Adipose tissue (tissue), 3 donors: ENCODE data around the gene MMADHC. TPM values are rescaled to one million over a fixed set of nuclear protein-coding genes. Genes with fewer than 3 reads are reported as not detected.

Source experiments
- H3K27ac ChIP-seq: one replicate; pipeline ENCODE4 v1.5.1; 2013; ENCODE audit warnings: low read depth, low read length
- WGBS, 3 donors: extraction: QIAGEN DNeasy Blood & Tissue Kit; methylation state at CpG; one replicate each; pipeline ENCODE4 v1.1.7; 2013; 5-methylcytosine and 5-hydroxymethylcytosine counted together
- polyA plus RNA-seq, 3 donors: library from polyadenylated mRNA; stranded (reverse); fragments of 200-250 nt; gene quantifications; one replicate each; pipeline ENCODE4 v1.2.3, GENCODE V29; 2013
- donor health status: healthy with polysubstance abuse.
- donor health status: Bipolar disorder and iron deficiency.
- donor health status: healthy.

The MMADHC gene
- polyA plus RNA-seq, 3 donors = 71.3 to 90.1 (median 74.8) TPM

DNA sequence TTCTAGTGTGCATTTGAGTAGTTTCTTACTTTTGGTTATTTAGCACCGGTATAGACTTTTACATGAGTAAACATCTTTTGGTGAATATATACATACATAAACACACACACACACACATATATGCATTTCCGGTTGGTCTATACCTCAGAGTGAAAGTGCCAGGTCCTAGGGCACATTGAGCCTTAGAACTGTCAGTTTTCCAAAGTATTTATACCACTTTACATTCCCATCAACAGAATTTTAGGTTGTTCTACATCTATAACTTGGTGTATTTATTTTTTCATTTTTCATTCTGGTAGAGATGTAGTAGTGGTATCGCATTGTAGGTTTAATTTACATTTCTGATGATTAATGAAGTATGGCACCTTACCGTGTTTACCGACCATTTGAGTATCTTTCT lies 22.6 kb downstream of the MMADHC start:
- no peak overlapping the region for H3K27ac ChIP-seq
- WGBS, 3 donors = 64 to 88% (median 87%) methylated on average over 5 of the region's 5 CpGs

DNA sequence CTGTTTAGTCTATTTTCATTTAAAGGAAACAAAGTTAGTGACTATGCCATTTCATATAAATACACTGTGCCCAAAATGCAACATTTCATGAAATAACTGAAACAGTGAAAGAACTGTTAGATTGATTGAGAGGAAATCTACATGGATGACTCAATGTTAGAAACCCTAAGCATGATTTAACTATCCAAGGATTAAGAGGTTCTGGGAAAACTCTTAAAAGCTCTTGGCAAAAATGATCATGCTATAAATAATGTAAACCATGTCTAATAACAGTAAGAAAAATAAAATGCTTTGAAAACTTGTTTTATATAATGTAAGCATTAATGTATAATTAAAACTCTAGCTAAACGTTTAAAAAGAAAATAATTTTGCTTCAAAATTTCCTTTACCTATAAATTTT lies 23.5 kb downstream of the MMADHC start:
- H3K27ac ChIP-seq = no peak overlapping the region
- WGBS, 3 donors = 41 to 52% (median 47%) methylated on average over 1 of the region's 1 CpG

DNA sequence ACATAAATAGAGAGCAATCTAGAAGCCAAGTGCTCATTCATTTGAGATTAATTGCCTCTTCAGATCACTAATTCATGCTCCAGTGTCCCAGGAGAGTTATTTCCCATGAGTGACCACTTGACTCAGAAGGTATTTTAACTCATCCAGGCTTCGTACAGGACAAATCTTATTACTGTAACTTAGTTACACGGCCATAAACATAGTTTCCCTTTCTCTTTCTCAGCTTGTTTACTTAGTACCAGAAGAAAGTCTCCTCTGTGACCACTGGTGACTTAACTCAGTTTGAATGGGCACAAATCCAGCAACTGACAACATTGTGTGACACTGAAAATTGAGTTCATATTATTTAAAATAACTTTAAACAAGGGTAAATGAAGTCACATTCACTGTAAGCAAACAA lies 25.3 kb downstream of the MMADHC start:
- 9 to 34% (median 28%) methylated on average over 2 of the region's 2 CpGs for WGBS, 3 donors
- no peak overlapping the region for H3K27ac ChIP-seq

DNA sequence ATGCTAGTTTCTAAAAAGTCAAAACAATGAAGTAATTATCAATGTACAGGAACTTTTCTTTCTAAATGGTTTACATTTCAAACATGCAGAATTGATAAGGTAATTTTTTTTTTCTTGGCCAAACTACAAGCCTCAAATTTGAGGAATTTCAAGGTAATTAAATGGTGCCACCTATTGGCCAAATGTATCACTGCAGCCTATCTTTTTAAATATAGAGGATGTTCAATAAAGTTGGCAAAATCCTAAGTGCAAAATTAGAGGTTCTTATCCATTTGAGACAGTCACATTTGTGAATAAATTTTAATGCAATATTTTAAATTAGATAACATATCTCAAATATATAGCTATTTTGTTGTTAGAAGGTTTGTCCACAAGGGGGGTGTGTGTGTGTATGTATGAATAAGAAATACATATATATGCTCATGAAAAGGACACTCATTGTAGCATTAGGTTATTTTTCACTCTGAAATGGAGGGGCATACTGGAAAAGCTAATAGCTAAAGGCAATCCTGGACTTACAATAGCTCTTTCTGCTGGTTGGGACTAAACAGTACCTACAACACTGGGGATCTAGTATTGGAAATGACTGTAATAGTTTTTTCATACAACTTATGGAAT lies 26.2 kb downstream of the MMADHC start:
- H3K27ac ChIP-seq = no peak overlapping the region

DNA sequence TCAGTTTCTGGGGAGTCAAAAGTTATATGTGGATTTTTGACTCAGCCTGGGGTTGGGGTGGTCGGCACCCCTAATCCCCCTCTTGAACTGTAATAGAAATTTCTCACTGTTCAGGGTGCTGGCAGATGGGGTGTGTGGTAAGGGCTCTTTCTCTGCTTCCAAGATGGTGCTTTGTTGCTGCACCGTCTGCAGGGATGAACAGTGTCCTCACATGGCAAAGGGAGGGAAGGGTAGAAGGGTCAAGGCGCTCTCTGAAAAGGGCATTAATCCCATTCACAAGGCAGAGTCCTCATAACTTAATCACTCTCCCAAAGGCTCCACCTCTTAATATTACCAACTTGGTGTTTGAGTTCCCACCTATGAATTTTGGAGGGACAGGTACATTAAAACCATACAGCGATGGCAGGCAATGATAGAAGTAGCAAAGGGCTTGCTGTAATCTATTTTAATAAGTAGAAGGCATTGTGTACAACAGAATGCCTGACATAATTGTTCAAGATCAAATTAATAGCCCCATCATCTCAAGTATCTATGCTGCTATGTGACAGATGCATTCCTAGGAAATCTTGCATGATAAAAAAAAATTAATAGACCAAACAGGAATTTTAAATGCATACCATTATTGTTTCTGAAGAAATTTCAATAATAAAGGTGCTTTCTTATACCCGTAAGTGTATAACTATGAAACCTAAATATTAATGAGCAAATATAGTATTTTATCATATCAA lies 28.1 kb downstream of the MMADHC start:
- WGBS, 3 donors = 84 to 92% (median 89%) methylated on average over 5 of the region's 5 CpGs
- no peak overlapping the region for H3K27ac ChIP-seq

DNA sequence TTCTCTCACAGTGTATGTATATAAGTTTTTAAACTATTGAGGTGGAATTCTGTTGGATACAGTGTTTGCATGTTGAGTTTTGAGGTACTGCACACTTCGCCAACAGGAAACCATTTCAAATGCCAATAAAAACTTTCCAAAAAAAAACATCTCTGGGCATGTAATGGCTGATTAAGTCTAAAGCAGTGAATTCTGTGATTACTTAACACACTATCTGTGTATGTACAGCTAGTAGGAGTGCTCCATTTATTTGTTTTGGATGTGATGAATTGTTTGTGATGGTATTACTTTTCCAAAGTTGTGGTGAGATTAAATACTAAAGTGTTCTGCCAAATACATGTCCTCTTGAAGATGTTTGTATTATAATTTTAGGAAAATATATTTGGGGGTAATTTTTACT lies 31.1 kb downstream of the MMADHC start:
- WGBS, 3 donors = 72 to 77% (median 72%) methylated on average over 1 of the region's 1 CpG
- no peak overlapping the region for H3K27ac ChIP-seq

DNA sequence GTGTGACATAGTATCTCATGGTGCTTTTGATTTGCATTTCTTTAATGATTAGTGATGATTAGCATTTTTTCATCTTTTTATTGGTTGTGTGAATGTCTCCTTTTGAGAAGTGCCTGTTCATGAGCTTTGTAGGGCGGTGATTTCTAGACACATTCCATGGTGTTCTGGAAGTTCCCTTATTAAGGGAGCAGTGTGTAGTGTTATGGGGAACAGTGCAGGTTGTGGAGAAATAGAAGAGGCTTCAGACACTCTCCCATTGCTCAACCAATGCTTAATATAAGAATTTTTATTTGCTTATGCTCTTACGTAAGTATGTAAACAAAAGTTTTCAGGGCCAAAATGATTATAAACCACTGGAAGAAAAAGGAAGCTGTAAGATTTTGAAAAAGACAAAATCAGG lies 34.7 kb downstream of the MMADHC start:
- H3K27ac ChIP-seq = no peak overlapping the region
- WGBS, 3 donors = 67 to 80% (median 78%) methylated on average over 2 of the region's 2 CpGs

DNA sequence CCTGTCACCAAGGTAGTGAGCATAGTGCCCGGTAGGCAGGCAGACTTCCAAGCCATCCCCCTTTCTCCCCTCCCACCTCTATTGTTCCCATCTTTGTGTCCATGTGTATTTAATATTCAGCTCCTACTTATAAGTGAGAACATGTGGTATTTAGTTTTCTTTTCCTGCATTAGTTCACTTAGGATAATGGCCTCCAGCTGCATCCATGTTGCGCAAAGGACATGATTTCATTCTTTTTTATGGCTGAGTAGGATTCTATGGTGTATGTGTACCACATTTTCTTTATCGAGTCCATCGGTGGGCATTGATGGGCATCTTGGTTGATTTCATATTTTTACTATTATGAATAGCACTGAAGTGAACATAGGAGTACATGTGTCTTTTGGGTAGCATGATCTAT lies 35.3 kb downstream of the MMADHC start:
- H3K27ac ChIP-seq = no peak overlapping the region
- WGBS, 3 donors = 92 to 96% (median 95%) methylated on average over 4 of the region's 4 CpGs

DNA sequence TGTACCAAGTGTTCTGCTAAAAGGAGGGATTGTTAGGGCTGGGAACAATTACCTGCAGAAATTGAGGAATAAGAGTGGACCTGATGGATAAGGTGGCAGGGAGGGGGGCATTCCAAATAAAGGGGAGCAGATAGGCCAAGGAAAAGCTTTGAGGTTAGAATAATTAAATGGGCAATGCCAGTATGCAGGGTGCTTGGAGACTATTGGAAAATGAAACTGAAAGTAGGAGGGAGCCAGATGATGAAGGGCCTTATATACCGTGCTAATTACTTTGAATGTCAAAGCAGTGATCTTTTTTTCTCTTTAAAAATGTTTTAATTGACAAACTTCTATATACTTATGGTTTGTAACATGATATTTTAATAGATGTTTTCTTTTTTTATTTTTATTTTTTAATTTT lies 42.9 kb downstream of the MMADHC start:
- 41 to 82% (median 53%) methylated on average over 1 of the region's 1 CpG for WGBS, 3 donors
- H3K27ac ChIP-seq = no peak overlapping the region

DNA sequence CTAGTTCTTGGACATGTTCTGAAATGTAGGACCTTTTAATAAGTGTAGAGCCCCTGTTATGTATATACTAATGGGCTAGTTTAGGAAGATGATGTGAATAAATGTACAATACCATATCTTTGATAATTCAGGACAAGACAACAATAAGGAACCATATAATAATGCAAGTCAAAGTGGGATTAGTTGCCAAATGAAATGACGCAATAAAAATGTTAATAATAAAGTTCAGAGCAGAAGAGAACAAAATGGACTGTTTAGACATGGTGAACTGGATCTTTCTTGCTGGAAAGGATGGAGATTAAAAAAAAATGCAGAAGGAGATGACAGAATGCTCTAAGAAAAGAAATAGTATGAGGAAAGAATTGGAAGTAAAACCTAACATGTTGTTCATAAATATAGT lies 43.7 kb downstream of the MMADHC start:
- H3K27ac ChIP-seq = no peak overlapping the region
- WGBS, 3 donors = 83 to 91% (median 90%) methylated on average over 1 of the region's 1 CpG

DNA sequence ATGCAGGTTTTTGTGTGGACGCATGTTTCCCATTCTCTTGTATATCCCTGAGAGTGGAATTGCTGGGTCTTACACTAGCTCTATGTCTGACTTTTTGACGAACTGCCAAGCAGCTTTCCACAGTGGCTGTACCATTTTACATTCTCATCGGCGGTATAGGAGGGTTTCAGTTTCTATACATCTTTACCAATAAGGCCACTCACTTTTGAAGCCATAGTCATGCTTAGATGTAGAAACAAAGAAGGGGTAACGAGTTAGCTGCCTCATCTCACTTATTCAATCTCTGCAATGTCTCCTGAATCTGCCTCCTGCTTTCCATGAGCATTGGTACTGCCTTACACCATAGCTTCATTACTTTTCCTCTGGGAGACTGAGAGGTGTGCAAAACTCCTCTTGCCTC lies 47.4 kb downstream of the MMADHC start:
- H3K27ac ChIP-seq = no peak overlapping the region
- WGBS, 3 donors = 88 to 91% (median 90%) methylated on average over 5 of the region's 5 CpGs

DNA sequence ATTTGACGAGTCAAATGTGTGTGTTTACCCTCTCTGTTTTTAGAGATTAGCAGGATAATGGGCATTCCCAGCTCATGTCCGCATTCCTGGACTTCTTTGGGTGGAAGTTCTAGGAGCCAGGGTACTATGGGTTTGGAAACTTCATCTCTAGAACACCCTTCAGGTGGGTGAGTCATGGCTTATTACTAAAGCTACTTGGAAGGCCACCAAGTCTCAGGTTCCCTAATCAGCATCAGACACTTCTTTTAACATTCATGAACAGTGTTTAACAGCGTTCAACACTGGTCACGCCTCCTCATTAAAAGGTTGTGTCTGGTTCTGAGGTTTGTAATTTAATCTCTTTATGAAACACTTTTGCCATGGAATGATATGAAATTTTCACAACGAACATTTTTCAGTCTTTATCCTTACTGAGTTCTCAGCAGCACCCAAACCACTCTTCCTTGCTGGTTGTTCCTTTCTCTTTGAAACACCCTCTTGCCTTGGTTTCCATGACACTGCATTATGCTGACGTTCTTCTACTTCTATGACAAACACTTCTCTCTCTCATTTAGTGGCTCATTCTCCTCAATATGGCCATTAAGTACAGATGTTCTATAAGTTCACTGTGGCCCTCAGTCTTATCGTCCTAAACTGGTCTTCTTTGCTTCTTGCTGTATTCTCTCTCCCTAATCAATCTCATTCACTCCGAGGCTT lies 49.3 kb downstream of the MMADHC start:
- H3K27ac ChIP-seq = no peak overlapping the region
- 67 to 81% (median 70%) methylated on average over 8 of the region's 8 CpGs for WGBS, 3 donors

DNA sequence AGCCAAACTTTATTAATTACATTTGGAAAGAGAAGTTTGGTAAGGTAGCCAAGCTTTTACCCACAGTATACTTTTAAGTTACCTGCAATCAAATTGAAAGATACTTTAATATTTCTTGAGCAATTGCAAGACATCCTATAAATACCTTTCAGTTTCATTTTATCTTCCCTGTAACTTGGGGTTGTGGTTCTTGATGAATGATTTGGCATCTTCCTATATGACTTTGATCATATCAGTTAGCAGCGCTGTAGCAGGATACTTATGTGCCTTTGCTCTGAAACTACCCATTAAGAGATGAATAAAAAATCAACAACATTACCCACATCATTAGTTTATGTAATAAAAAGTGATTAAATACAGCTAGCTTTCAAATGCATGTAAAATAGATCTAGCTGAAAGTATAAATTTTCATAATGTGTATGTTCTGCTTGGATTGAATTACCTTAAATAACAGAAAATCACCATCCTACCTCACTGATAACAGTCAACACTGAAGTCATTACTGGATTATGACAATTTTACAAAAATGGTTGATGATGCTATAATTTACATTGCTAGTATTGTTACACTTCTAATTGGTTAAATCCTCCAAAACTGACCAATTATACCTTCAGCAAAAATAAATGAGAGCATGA lies 50.4 kb downstream of the MMADHC start:
- H3K27ac ChIP-seq = no peak overlapping the region
- WGBS, 3 donors = 0 to 29% (median 0%) methylated on average over 1 of the region's 1 CpG

DNA sequence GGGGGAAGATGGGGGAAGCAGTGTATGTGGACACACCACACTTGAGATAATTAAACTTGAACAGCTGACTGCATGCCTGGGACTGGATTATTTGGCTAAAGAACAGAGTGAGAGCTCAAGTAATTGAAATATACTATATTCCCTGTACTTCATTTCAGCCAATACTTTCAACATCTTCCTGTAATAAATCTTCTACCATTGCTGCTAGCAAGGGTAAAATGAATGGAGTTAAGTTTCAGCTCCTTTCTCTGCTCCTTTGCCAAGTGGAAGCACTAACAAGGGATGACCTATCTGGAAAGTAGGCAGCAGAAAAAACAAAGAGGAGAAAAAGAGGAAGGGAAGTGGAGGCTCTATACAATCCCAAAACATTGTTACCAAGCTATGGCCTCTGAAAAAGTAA lies 50.9 kb downstream of the MMADHC start:
- no peak overlapping the region for H3K27ac ChIP-seq

DNA sequence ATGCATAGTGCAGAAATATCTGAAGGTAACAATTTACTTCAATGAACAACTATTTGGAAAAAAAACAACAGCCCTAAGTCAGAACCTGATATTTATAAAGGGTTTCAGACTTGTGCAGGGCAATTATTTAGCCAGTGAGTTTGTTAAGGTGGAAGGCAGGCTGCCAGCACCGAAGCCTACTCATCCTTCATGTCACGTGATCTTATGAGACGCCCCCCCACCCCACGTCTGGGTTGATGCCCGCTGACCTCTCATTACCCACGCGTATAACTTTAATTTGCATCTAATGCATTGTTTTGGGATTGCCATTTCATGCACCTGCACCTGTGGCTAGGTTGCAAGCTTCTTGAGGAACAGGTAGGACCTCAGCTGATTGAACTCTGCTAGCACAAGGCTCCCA lies 52.9 kb downstream of the MMADHC start:
- WGBS, 3 donors = 76 to 87% (median 80%) methylated on average over 7 of the region's 7 CpGs
- no peak overlapping the region for H3K27ac ChIP-seq

DNA sequence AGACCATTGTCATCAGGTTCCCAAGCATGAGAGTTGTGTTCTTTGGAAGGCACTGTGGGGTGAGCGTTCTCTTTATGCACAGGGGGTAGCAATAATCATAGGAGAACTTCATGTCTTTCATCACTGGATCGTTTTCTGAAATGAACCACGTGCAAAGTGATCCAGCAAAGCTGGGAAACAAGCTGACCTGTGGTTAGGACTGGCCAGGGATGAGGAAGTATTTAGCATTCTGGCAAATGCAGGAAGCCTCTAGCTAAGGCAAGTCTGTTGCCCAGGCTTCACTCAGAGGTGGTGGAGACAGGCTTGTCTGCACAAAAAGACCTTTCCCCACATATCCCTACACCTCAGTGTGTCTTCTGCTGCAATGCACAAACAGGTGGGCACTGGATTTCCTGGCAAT lies 58.6 kb downstream of the MMADHC start:
- no peak overlapping the region for H3K27ac ChIP-seq
- WGBS, 3 donors = 48 to 53% (median 49%) methylated on average over 3 of the region's 3 CpGs

DNA sequence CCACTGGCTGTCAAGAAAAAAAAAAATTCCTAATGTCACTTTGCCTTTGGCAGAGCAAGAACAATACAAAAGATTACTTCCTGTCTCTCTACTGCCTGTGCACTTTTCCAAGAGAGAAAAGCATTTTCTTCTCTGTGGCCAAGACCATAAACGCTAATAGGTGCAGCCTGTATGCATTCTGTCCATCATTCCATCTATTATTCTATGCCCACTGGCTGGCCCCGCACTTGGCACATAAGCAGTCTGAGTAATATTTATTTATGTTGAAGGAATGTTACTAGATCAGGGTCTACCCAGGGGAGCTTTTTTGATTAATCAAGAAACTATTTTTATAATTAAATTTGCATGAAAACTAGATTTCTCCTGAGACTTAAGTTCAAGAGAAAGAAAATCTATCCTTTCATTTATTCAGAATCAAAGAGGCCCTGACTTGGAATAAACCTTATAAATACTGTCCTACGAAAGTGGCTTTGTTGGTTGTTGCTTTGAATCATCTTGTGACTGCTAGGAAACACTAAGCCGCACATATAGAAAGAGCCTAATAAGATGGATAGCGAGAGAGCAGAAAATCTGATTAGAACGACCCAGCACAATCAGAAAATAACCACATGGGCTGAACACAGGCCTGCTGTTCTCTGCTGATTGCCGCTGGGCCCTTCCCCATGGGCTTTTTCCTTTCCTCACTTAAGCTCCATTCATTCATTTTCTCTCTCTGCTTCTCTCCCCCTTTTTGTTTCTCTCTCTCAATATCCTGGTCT lies 59.4 kb downstream of the MMADHC start:
- WGBS, 3 donors = 78 to 89% (median 83%) methylated on average over 7 of the region's 7 CpGs
- no peak overlapping the region for H3K27ac ChIP-seq

DNA sequence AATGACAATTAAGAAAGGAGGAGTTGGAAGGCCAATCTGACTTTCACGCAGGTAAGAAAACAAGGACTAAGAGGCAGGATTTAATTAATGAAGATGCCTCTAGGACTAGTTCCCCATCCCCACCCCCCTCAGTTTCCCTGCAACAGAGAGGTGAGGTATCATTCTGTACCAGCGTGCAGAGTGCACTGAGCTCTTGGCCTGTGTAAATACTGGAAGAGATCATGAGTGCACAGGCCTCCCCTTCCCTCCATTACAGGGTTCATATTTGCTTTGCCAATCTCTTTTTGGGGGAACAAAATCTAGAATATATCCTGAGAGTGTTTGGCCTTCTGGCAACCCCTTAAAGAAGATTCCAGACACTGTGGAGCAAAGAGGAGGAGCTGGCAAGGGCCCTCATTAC lies 60.9 kb downstream of the MMADHC start:
- 74 to 89% (median 82%) methylated on average over 2 of the region's 2 CpGs for WGBS, 3 donors
- H3K27ac ChIP-seq = no peak overlapping the region

DNA sequence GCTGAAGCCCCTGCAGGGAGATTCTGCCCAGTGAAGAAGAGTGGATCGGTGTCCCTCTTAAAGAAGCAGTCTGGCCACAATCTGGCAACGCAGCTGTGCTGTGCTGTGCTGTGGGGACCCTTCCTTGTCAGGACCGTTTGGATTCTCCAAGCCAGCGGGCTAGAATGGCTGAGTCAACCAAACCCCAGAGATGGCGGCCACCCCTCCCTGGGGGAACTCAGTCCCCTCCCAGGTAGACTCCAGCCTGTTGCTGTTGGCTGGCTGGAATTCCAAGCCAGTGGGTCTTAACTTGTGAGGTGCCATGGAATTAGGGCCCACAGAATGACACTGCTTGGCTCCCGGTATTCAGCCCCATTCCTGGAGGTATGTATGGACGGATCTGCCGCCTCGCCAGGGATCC lies 62.3 kb downstream of the MMADHC start:
- WGBS, 3 donors = 94 to 95% (median 94%) methylated on average over 9 of the region's 9 CpGs
- H3K27ac ChIP-seq = no peak overlapping the region
